MG63 (cell line): ENCODE measurements around the gene ANHX. TPM values are rescaled to one million over a fixed set of nuclear protein-coding genes. Genes with fewer than 3 reads are reported as not detected.
"Not testable (repeated sequence)": the region's sequence is repeated elsewhere in the genome, so short reads cannot be mapped to it uniquely, and the experiment has no call there.

Experiments used
- DNase-seq: peaks from one replicate; pipeline ENCODE4 v3.0.0-alpha.2; 2020
- H3K27me3 ChIP-seq: fragments of 250-450 bp; sonication (Bioruptor Pico); 2 replicates; pipeline ENCODE4 v1.5.1; 2020; ENCODE audit warnings: mild to moderate bottlenecking, moderate library complexity
- H3K36me3 ChIP-seq: fragments of 250-450 bp; sonication (Bioruptor Pico); 2 replicates; pipeline ENCODE4 v1.5.1; 2020; ENCODE audit warnings: mild to moderate bottlenecking, moderate library complexity
- H3K4me3 ChIP-seq: fragments of 250-450 bp; sonication (Bioruptor Pico); 2 replicates; pipeline ENCODE4 v1.5.1; 2020; ENCODE audit warnings: mild to moderate bottlenecking, moderate library complexity
- H3K9me3 ChIP-seq: fragments of 250-450 bp; sonication (Bioruptor Pico); 2 replicates; pipeline ENCODE4 v1.5.1; 2020; ENCODE audit warnings: mild to moderate bottlenecking, moderate library complexity
- total RNA-seq: library from RNA; depleted of rRNA; stranded (reverse); fragments of >200 nt; shearing (Covaris generic); gene quantifications from 2 replicates; pipeline ENCODE4 v1.2.3, GENCODE V29; 2014; ENCODE audit warnings: low replicate concordance; rRNA removed

ANHX gene
- not detected in 2 replicates for total RNA-seq

DNA sequence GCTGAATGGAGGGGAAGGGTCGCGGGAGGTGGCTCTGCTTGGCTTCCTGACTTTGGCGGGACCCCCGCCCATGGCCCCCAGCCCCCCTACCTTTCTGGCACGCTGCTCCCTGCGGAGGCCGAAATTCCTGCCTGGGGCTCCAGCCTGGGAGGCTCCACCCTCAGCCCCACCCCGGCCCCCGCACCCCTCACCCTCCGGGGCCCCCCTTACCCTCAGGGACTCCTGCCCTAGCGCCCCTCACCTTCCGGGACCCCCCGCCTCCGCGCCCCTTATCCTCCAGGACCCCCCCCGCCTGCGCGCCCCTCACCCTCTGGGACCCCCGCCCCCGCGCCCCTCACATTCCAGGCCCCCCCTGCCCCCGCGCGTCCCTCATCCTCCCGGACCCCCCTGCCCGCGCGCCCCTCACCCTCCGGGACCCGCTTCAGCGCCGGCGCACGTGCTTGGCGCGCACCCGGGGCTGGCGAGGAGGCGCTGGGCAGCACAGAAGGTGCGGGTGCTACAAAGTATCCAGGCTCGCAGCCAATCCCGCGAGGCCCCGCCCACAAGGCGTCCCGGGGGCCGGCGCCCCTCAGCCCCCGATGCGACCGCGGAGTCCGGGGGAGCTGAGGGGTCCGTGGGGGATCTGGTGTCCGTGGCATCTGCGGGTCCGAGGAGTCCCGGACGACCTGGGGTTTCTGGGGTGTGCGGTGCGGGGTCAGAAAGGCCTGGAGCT, at the start of gene ANHX:
Gene ANHX (minus strand): TSS at position 477 of the 712 bp plus-strand sequence. CDS start 1,521 bp downstream, outside the sequence.
- Histone ChIP-seq H3K36me3 (no peaks in the 10 kb centered on the region), H3K9me3 (no peaks in the 10 kb centered on the region), H3K4me3 (no peak within 1 kb of the TSS), H3K27me3 (no peaks in the 10 kb centered on the region)
- no peak for DNase-seq

DNA sequence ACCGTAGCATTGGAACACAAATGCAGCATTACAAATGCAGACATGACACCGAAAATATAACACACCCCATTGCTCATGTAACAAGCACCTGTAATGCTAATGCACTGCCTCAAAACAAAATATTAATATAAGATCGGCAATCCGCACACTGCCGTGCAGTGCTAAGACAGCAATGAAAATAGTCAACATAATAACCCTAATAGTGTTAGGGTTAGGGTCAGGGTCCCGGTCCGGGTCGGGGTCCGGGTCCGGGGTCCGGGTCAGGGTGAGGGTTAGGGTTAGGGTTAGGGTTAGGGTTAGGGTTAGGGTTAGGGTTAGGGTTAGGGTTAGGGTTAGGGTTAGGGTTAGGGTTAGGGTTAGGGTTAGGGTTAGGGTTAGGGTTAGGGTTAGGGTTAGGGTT, 29.0 kb upstream of the ANHX start:
- DNase-seq, H3K36me3 ChIP-seq, H3K9me3 ChIP-seq, H3K4me3 ChIP-seq, H3K27me3 ChIP-seq: not testable (repeated sequence)

DNA sequence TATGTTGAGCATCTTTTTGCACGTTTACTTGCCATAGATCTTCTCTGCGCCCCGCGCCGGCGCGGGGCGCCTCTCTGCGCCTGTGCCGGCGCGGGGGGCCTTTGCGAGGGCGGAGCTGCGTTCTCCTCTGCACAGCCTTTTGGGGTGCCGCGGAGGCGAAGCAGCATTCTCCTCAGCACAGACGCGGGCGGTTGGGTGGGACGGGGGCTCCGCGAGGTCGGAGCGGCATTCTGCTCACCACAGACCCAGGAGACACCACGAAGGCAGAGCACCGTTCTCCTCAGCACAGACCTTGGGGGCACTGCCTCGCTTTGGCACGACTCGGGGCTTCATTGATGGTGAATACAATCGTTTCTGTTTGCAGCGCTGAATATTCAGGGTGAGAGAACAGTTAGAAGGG, 28.5 kb upstream of the ANHX start:
- Histone ChIP-seq H3K36me3 (no peaks in the 10 kb centered on the region), H3K27me3 (no peaks in the 10 kb centered on the region), H3K9me3 (no peaks in the 10 kb centered on the region), H3K4me3 (no peak overlapping the region)
- no peak for DNase-seq

DNA sequence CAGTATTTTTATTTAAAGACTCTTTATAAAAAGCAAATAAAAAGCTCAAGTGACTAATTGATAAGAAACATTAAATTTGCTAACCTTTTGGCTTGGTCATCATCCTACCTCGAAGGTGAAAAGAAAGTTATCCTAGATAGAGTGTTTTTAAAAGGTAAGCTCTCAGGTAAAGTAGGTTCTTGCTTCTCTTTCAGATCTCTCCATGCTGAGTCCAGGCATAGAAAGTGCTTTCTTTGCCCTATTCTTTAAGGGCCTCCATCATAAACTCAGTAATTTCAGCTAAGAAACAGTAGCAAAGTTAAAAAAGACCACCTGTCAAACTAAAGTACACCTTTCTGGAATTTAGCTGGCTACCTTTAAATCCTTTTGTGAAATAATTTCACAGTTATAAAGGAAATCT, 20.6 kb upstream of the ANHX start:
- peaks cover 2% of the 10 kb centered on the region; the same call in 1 of the 2 replicates for H3K9me3 ChIP-seq

DNA sequence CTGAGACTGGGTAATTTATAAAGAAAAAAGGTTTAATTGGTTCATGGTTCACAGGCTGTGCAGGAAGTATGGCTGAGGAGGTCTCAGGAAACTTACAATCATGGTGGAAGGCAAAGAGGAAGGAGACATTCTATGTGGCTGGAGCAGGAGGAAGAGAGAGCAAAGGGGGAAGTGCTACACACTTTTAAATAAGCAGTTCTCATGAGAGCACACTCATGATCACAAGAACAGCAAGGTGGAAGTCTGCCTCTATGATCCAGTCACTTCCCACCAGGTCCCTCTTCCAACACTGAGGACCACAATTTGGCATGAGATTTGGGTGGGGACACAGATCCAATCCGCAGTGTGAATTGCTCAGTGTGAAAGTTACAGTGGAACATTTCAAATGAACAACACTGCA, 20.2 kb upstream of the ANHX start:
- not testable (repeated sequence) for H3K9me3 ChIP-seq, DNase-seq, H3K27me3 ChIP-seq, H3K4me3 ChIP-seq, H3K36me3 ChIP-seq

More for the DNA sequence above, 20.6 kb upstream of the ANHX start:
- no peak overlapping the region for H3K4me3 ChIP-seq
- H3K36me3 ChIP-seq: no peaks in the 10 kb centered on the region
- no peak for DNase-seq
- no peaks in the 10 kb centered on the region for H3K27me3 ChIP-seq

DNA sequence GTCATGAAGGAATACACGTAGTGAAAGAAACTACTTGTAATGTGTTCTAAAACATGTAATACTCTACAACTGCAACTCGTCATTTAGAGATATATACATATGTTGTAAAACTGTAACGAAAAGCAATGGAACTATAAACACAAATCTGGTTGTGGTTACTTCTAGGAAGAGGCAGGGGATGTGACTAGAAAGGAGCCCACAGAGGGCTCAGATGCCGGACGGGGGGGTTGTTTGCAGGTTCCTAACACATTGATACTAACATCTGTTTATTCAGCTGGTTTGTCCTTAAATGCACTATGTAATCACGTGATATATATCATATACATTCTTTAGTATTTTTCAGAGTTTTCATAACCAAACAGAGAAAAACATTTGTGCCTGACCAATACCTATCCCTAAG, 16.1 kb upstream of the ANHX start:
- Histone ChIP-seq H3K36me3 (no peaks in the 10 kb centered on the region), H3K4me3 (no peak overlapping the region), H3K9me3 (peaks cover 5% of the 10 kb centered on the region), H3K27me3 (no peaks in the 10 kb centered on the region)
- no peak for DNase-seq

DNA sequence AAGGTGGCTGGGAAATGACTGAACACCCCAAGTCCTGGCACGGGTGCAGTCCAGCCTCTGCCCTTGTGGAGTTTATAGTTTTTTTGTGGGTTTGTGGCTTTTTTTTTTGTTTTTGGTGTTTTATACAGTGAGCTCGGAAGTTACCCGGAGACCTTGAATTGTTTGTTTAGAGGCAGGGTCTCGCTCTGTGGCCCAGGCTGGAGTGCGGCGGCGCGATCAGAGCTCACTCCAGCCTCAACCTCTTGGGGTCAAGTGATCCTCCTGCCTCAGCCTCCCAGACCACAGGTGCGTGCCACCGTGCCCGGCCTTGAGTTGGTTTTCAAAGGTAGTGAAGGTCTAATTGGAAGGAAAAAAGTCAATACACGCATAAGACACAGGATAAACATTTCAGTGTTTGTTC, 879 bp upstream of the ANHX start:
- no peaks in the 10 kb centered on the region for H3K27me3 ChIP-seq
- no peak for DNase-seq
- no peak overlapping the region for H3K4me3 ChIP-seq
- H3K36me3 ChIP-seq: no peaks in the 10 kb centered on the region
- no peaks in the 10 kb centered on the region for H3K9me3 ChIP-seq

DNA sequence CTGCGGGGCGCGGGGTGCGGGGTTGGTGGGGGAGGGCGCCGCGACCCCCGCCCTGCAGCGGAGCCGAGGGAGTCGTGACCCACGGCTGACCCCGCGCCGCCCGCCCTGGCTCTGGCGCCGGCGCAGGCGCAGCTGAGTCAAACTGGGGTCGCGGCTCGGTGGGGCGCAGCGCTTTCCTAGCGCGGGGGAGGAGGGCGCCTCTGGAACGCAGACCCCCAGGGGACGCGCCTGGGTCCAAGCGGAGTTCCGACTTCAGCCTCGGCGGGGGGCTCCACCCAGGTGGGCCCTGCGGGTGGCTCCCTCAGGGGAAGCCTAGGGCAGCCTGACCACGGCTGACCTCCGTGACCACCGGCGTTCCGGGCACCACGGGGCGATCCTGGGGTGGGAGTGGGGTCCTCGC, 467 bp upstream of the ANHX start:
- DNase-seq: no peak
- H3K27me3 ChIP-seq: no peaks in the 10 kb centered on the region
- no peaks in the 10 kb centered on the region for H3K36me3 ChIP-seq
- H3K4me3 ChIP-seq: no peak overlapping the region
- H3K9me3 ChIP-seq: no peaks in the 10 kb centered on the region

DNA sequence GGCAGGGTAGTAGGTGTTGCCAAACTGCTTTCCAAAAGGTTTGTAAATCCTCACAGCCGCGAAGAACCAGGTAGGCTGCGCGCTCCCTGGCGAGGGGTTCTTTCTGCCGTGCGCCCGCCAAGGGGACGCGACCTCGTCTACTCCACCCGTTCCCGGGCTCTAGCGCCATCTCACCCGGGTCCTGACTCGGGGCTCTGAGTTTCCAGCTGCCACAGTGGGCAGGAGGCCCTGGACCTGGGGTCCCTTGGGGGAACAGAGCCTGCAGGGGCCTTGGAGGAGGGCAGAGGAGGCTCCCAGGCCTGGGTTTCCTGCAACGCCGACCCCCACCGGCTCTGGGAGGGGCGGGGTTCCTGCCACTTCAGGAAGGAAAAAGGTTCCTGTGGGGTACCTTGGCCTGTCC, 706 bp downstream of the ANHX start:
- no peak overlapping the region for H3K4me3 ChIP-seq
- H3K27me3 ChIP-seq: no peaks in the 10 kb centered on the region
- H3K9me3 ChIP-seq: no peaks in the 10 kb centered on the region
- H3K36me3 ChIP-seq: no peaks in the 10 kb centered on the region
- no peak for DNase-seq

DNA sequence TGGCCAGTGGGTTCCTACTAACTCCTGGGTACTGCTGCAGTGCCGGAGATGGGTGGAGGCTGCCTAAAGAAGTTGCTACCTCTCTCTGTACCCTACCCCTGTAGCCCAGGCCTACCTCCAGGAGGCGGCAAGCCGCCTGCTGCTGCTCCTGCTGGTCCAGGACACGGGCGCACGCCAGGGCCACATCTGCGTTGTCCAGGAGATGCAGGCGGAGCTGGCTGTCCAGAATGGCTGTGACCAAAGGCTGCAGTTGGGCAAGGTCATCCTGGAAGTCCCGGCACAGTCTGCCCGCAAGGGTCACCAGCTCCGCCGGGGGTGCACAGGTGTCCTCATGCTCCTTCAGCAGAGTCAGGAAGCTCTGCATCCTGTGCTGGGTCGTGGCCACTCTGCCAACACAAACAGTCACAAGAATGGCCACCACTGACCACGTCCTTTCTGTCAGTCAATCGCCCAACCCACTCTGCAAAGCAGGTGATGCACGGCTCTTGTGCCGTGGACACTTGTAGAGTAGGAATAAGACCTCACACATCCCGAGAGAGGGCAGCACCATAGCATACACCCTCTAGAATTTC, 1.6 kb downstream of the ANHX start:
- no peaks in the 10 kb centered on the region for H3K36me3 ChIP-seq
- no peak overlapping the region for H3K4me3 ChIP-seq
- no peak for DNase-seq
- no peaks in the 10 kb centered on the region for H3K9me3 ChIP-seq
- H3K27me3 ChIP-seq: no peaks in the 10 kb centered on the region

DNA sequence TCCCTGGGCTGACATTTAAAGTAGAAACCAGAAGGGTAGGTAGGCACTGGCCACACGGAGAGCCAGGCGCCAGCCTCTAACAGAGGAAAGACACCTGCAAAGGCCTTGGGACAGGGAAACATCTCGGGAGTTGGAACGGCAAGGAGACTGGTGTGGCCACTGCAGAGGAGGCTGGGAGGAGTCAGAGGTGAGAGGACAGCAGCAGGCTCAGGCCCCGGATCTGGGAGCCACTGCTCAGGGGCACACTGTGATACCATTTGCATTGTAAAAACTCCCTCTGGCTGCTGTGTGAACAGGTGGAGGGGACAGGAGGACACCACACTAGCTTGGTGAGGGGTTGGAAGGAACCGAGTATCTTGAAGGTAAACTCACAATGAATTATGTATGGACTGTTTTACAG, 2.7 kb downstream of the ANHX start:
- no peak for DNase-seq
- Histone ChIP-seq H3K4me3 (no peak overlapping the region), H3K9me3 (no peaks in the 10 kb centered on the region), H3K36me3 (no peaks in the 10 kb centered on the region), H3K27me3 (no peaks in the 10 kb centered on the region)

DNA sequence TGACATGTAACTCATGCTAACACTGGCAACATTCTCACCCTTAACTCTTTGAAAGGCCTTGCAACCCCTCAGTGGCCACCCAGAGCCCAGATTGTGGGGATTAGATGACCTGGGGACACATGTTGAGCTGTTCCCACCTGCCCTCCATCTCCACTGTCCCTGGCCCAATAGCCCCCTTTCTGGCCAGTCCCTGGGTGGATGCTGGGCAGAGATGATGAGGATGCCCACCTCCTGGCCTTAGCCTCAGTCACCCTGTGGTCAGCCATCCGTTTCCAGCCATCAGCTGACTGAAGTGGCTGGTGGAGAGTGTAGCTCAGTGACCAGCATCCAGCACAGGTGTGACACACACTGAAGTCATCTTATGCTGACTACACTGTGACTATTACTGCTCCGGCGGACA, 4.7 kb downstream of the ANHX start:
- no peaks in the 10 kb centered on the region for H3K9me3 ChIP-seq
- H3K36me3 ChIP-seq: no peaks in the 10 kb centered on the region
- no peak for DNase-seq
- no peak overlapping the region for H3K4me3 ChIP-seq
- no peaks in the 10 kb centered on the region for H3K27me3 ChIP-seq

DNA sequence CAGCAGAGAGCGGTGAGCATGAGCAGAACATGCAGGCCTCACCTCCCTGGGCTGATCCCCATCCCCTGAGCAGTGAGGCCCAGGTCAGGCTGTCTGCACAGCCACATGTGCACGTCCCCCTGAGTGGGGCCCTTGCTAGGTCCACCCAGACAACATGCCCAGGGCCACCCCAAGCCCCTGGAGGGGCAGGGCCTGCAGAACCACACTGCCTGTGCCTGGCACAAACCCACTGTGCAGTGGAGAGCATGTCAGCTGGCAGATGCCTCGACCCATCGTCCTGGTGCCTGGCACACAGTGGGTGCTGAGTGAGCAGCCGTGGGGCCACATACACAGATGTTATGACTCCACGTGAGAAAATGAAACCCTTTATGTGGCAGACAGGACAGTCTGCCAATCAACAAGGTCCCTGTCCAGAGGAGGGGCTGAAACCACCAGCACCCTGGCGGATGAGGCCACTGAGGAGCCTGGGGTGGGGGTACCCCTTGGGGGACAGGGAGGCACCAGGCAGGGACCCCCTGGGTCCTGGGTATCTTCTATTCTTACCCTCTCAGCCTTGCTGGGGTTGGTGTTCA, 8.3 kb downstream of the ANHX start:
- no peaks in the 10 kb centered on the region; the same call in 1 of the 2 replicates for H3K9me3 ChIP-seq
- H3K27me3 ChIP-seq: no peaks in the 10 kb centered on the region
- no peak overlapping the region for H3K4me3 ChIP-seq
- H3K36me3 ChIP-seq: no peaks in the 10 kb centered on the region
- DNase-seq: no peak

DNA sequence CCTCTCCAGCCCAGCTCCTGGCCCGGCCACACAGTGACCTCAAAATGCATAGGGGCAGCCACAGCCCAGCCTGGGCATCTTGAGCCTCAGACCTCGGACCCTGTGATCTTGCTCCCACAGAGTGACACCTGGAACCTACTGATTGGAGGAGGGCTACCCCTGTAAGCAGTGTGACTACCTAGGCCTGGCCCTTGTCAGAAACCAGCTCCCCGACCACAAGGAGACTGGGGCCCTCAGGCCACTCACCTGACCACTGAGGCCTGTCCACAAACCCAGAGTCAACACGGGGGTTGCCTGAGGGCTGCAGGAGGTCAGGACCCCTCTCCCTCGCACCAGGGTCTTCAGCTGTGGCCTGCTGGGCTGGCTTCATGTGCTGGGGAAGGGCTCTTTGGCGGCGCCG, 9.0 kb downstream of the ANHX start:
- H3K36me3 ChIP-seq: no peaks in the 10 kb centered on the region
- no peak for DNase-seq
- no peaks in the 10 kb centered on the region for H3K27me3 ChIP-seq
- H3K9me3 ChIP-seq: no peaks in the 10 kb centered on the region; the same call in 1 of the 2 replicates
- no peak overlapping the region for H3K4me3 ChIP-seq

DNA sequence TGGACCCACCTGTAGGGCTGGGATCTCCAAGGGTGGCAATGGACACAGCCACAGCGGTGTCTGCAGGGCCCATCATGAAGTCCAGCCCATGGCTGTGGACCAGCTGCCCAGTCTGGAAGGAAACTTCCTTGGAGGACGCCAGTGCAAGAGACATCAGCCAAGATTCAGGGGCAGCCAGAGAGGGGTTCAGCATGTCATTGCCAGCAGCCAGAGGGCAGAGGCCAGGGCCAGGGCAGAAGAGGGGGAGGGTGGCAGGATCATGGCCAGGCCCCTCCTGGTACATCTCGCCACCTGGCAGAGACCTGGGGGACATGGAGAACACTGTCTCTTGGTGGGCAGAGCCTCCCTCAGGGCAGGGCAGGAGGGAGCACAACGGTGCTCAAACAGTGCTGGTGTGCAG, 10.2 kb downstream of the ANHX start:
- no peaks in the 10 kb centered on the region; the same call in 1 of the 2 replicates for H3K9me3 ChIP-seq
- DNase-seq: no peak
- no peaks in the 10 kb centered on the region for H3K27me3 ChIP-seq
- no peak overlapping the region for H3K4me3 ChIP-seq
- no peaks in the 10 kb centered on the region for H3K36me3 ChIP-seq

DNA sequence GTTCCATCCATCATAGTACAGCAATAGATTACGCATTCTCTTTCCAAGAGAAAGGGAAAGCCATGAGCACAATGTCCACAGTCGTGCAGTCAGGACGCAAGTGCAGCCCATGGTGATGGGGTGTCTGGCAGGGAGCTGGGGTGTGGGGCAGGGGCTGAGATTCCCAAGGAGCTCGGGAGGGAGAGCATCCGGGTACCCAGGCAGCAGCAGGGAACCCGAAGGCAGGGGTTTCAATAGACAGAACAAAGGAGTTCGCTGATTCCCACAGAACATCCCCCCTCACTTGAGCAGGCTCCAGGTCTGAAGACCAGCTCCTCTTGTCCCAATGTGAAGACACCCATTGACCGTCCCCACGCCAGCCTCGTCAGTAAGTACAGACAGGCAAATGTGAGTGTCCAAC, 13.5 kb downstream of the ANHX start:
- Histone ChIP-seq H3K4me3 (no peak overlapping the region), H3K36me3 (no peaks in the 10 kb centered on the region), H3K9me3 (no peaks in the 10 kb centered on the region; the same call in 1 of the 2 replicates), H3K27me3 (no peaks in the 10 kb centered on the region)
- DNase-seq: no peak

DNA sequence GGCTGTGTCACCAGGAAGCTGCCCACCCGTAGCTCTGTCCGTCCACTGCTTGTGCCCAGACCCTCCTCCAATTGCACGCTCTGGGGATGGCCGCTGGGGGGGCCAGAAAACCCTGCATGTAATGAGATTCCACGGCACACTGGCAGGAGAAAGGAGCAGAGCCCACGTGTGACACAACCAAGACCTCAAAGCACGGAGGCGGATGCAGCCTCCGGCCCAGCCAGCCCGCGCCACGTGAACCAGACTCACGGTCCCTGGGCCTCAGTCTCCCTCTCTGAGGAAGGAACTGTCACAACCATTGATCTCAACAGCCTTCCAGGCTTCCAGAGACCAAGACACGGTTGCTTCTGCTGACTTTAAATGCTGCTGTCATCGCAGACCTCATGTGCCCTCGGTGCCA, 14.4 kb downstream of the ANHX start:
- no peak for DNase-seq
- Histone ChIP-seq H3K27me3 (no peaks in the 10 kb centered on the region), H3K36me3 (no peaks in the 10 kb centered on the region), H3K4me3 (no peak overlapping the region), H3K9me3 (no peaks in the 10 kb centered on the region; the same call in 1 of the 2 replicates)

DNA sequence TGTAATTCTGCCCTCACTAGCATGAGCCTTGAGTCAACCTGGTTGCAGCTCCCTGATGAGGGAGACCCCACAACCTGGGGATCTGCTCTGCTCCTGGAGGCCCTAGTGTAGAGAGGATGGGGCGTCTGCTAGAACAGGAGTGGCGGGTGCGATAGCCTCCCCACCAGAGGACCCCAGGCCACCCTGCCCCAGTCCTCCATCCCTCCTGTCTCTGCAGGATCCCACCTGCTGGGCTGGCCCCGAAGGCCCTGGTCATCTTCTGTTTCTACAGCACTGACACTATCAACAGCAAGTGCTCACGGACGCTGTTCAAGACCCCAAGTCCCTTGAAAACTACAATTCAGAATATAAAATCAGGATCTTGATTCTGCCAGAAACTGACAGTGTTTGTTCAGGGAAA, 15.2 kb downstream of the ANHX start:
- Histone ChIP-seq H3K9me3 (no peaks in the 10 kb centered on the region; the same call in 1 of the 2 replicates), H3K36me3 (no peaks in the 10 kb centered on the region), H3K27me3 (no peaks in the 10 kb centered on the region), H3K4me3 (no peak overlapping the region)
- DNase-seq: no peak
